ENCODE measurements around the gene ZSCAN20.

Gene ZSCAN20

DNA sequence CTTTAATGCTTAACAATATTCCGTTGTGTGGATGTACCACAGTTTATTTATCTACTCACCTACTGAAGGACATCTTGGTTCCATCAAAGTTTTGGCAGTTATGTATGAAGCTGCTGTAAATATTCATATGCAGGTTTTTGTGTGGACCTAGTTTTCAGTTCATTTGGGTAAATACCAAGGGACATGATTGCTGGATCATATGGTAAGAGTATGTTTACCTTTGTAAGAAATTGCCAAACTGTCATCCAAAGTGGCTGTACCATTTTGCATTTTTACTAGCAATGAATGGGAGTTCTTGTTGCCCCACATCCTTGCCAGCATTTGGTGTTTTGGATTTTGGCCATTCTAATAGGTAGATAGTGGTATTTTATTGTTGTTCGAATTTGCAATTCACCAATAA is 10.0 kb downstream of the ZSCAN20 start:
- Histone ChIP-seq H3K4me2 (ENCODE audit: low read depth, low read length, poor library complexity, severe bottlenecking) (no peak overlapping the region), H3K9ac (ENCODE audit: low read length) (no peak overlapping the region), H3K4me3 (ENCODE audit: insufficient read depth, low read length, poor library complexity, severe bottlenecking) (no peak overlapping the region), H3K9me2 (replicated peaks; ENCODE audit: insufficient read depth, low read length) (no peaks in the 10 kb centered on the region), H3K27ac (ENCODE audit: low read depth, low read length) (no peak overlapping the region), H3K79me2 (ENCODE audit: insufficient read depth, low read length) (no peaks in the 10 kb centered on the region), H3K36me3 (ENCODE audit: low read length) (peaks cover 13% of the 10 kb centered on the region), H3F3A (ENCODE audit: insufficient read depth) (no peaks in the 10 kb centered on the region), H3K9me3 (ENCODE audit: insufficient read depth, low read length) (0 out of 2 replicates have a peak, but pooled peaks cover 3% of the 10 kb centered on the region), H4K20me1 (ENCODE audit: low read depth, low read length) (no peaks in the 10 kb centered on the region), H3K27me3 (ENCODE audit: low read length) (no peaks in the 10 kb centered on the region), H2AFZ (ENCODE audit: low read depth, low read length, severe bottlenecking) (no peak overlapping the region)
- TF ChIP-seq EZH2phosphoT487 (conservative IDR thresholded peaks at IDR 0.05; ENCODE audit: low read length): no peak
- TF ChIP-seq, protein P1, sequence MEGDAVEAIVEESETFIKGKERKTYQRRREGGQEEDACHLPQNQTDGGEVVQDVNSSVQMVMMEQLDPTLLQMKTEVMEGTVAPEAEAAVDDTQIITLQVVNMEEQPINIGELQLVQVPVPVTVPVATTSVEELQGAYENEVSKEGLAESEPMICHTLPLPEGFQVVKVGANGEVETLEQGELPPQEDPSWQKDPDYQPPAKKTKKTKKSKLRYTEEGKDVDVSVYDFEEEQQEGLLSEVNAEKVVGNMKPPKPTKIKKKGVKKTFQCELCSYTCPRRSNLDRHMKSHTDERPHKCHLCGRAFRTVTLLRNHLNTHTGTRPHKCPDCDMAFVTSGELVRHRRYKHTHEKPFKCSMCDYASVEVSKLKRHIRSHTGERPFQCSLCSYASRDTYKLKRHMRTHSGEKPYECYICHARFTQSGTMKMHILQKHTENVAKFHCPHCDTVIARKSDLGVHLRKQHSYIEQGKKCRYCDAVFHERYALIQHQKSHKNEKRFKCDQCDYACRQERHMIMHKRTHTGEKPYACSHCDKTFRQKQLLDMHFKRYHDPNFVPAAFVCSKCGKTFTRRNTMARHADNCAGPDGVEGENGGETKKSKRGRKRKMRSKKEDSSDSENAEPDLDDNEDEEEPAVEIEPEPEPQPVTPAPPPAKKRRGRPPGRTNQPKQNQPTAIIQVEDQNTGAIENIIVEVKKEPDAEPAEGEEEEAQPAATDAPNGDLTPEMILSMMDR (IDR thresholded peaks at IDR 0.05; ENCODE audit: insufficient read depth, low read length, poor library complexity, severe bottlenecking): no peak

DNA sequence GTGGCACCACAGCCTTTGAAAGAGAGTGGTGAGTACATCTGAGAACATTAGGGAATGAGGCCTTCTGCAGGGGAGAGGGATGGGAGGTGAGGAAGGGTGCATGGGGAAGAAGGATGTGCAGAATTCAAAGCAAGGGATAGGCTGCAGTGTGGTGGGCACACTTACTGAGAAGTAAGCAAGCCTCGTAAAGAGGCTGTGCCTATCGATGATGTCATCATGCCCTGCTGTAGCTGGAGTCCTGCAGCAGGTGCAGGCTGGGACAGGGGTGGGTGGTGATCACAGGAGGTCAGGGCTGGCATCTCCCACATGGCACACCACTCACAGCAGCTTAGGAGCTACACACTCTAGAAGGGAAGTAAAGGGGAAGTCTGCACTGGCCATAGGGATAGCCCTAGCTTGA is 16.2 kb downstream of the ZSCAN20 start:
- Histone ChIP-seq H3K9me2 (replicated peaks; ENCODE audit: insufficient read depth, low read length) (no peaks in the 10 kb centered on the region), H2AFZ (ENCODE audit: low read depth, low read length, severe bottlenecking) (no peak overlapping the region), H3K9ac (ENCODE audit: low read length) (no peak overlapping the region), H3F3A (ENCODE audit: insufficient read depth) (no peaks in the 10 kb centered on the region), H3K79me2 (ENCODE audit: insufficient read depth, low read length) (no peaks in the 10 kb centered on the region), H4K20me1 (ENCODE audit: low read depth, low read length) (no peaks in the 10 kb centered on the region), H3K9me3 (ENCODE audit: insufficient read depth, low read length) (peaks cover 10% of the 10 kb centered on the region; the same call in 1 of the 2 replicates), H3K27me3 (ENCODE audit: low read length) (no peaks in the 10 kb centered on the region), H3K4me3 (ENCODE audit: insufficient read depth, low read length, poor library complexity, severe bottlenecking) (no peak overlapping the region), H3K27ac (ENCODE audit: low read depth, low read length) (no peak overlapping the region), H3K36me3 (ENCODE audit: low read length) (peaks cover 27% of the 10 kb centered on the region; the same call in 1 of the 2 replicates), H3K4me2 (ENCODE audit: low read depth, low read length, poor library complexity, severe bottlenecking) (no peak overlapping the region)
- TF ChIP-seq, protein P1 (IDR thresholded peaks at IDR 0.05; ENCODE audit: insufficient read depth, low read length, poor library complexity, severe bottlenecking): no peak

- H3K4me3 ChIP-seq (ENCODE audit: insufficient read depth, low read length, poor library complexity, severe bottlenecking): no peak overlapping the region
- H3K79me2 ChIP-seq (ENCODE audit: insufficient read depth, low read length): no peaks in the 10 kb centered on the region
- TF ChIP-seq, protein P1 (IDR thresholded peaks at IDR 0.05; ENCODE audit: insufficient read depth, low read length, poor library complexity, severe bottlenecking): no peak
- no peak for TF ChIP-seq EZH2phosphoT487 (conservative IDR thresholded peaks at IDR 0.05; ENCODE audit: low read length)
- no peaks in the 10 kb centered on the region for H3F3A ChIP-seq (ENCODE audit: insufficient read depth)
- no peaks in the 10 kb centered on the region for H3K9me2 ChIP-seq (replicated peaks; ENCODE audit: insufficient read depth, low read length)
- H3K27me3 ChIP-seq (ENCODE audit: low read length): no peaks in the 10 kb centered on the region
- no peak overlapping the region for H3K27ac ChIP-seq (ENCODE audit: low read depth, low read length)
- no peaks in the 10 kb centered on the region for H4K20me1 ChIP-seq (ENCODE audit: low read depth, low read length)
- H3K9me3 ChIP-seq (ENCODE audit: insufficient read depth, low read length): peaks cover 25% of the 10 kb centered on the region
- H3K4me2 ChIP-seq (ENCODE audit: low read depth, low read length, poor library complexity, severe bottlenecking): no peak overlapping the region
- H3K9ac ChIP-seq (ENCODE audit: low read length): no peak overlapping the region
- H3K36me3 ChIP-seq (ENCODE audit: low read length): peaks cover 27% of the 10 kb centered on the region
- no peak overlapping the region for H2AFZ ChIP-seq (ENCODE audit: low read depth, low read length, severe bottlenecking)
Measured at GRCh38 chr1:33494929-33495328, 22.5 kb downstream of the ZSCAN20 start.

Data from SU-DHL-6 (cell line).